IPS-18c (cell line): ENCODE data around the gene PAPOLB.

Experiments
- H3K4me3 ChIP-seq: 2 replicates; pipeline ENCODE4 v1.7.0; 2013; ENCODE audit warnings: low read depth, mild to moderate bottlenecking, low read length, moderate library complexity; ENCODE audit not compliant: insufficient read depth
- H3K9me3 ChIP-seq: one replicate; pipeline ENCODE4 v1.6.1; 2013; ENCODE audit warnings: mild to moderate bottlenecking, low read length, moderate library complexity; ENCODE audit not compliant: control insufficient read depth, insufficient read depth

The PAPOLB gene

DNA sequence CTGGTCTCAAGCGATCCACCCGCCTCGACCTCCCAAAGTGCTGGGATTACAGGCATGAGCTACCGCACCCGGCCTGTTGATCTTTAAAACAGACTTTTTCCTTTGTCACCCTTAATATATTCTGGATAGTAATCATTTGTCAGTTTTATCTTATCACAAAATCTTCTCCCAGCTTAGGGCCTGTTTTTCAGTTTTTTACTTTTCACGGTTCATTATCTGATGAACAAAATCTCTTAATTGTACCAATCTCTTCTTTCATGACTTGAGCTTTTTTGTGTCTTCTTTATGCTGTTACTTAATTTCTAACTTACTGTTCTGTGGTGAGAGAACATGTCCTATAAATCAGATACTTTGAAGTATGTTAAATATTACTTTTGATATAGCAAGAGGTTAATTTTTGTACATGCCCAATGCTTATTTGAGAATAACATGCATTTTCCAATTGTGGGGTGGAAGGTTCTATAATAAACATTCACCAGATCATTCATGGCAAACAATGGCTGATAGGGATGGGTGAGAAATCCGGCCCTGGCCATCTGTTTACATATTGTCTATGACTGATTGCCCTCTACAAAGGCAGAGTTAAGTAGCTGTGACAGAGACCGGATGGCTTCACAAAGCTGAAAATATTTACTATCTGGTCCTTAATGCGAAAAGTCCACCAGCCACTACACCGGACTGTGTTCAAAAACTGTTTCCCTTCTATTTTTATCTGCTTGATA, 5.3 kb downstream of the PAPOLB start:
- Histone ChIP-seq H3K9me3 (no peaks in the 10 kb centered on the region), H3K4me3 (no peak overlapping the region)

DNA sequence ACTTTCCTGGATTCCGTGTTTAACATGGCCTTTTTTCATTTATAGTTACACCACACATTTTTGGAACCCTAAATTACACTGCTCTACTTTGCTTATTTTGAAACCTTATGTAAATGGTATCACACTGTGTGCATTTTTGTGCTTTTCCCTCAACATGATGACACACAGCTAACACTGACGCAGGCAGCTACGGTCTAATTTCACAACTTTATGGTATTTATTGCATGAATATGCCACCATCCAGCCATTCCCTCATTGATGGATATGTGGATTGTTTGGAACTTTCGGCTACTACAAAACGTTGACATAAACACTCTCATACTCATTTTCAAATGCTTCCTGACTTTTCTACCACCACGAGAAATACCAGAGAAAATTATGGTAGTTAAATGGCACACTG, 6.9 kb downstream of the PAPOLB start:
- H3K4me3 ChIP-seq, result no peak overlapping the region
- H3K9me3 ChIP-seq, result no peaks in the 10 kb centered on the region

DNA sequence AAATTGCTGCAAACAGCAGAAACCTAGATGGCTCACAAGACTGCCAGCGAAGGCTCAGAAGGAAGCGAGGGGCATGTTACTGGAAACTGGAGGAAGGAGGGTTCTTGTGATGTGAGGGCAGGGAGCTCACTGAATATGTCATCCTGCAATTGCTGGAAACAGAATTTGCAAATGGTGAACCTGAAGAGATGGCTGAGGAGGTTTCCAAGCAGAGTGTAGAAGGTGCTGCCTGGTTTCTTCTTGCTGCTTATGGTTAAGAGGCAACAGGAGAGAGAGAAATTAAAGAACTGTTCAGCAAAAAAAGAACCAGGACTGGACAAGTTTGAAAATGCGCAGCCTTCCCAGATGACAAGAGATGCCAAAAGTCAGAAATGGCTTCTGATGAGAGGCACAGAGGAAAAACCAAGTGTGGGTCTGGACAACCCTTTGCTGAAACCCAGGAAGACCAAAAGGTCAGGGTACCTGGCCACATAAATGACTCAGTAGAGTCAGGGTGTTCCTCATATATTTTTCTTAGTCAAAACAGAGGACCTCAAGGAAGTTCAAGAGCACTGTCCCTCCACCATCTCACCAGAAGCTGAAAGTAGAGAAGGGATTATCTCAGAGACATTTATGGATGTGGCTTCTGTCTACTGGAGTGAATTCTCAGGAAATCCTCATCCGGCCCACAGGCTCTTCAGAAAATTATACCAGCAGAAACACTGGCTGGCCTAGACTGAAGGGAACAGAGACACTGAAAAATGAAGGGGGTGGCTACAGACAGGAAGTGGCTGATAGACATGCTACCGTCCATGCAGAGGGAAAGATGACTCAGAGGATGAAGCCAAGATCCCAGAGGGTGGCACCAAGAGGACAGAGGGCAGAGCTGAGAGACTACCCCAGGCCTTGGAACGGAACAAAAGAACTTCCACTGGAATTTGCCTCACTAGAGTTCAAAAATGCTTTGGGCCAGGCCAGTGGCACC, 10.1 kb downstream of the PAPOLB start:
- Histone ChIP-seq H3K9me3 (no peaks in the 10 kb centered on the region), H3K4me3 (no peak overlapping the region)

DNA sequence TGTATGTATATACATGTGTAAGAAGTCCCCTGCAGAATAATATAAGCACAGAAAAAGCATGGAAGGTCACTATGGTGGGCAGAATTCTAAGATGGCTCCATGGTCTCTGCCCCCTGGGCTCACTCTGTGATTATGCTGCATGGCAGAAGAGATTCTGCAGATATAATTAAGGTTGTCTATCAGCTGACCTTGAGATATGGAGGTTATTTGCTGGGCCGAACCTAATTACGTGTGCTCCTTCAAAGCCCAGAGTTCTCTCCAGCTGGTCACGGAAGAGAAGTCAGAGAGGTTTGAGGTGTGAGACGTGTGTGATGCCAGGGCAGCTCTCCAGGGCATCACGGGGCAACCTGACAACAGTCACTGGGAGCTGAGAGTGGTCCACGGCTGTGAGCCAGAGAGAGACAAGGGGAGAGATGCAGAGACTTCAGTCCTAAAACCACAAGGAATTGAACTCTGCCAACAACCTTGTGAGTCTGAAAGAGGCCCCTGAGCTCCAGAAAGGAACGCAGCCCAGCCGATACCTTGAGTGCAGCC, 11.5 kb downstream of the PAPOLB start:
- Histone ChIP-seq H3K9me3 (no peaks in the 10 kb centered on the region), H3K4me3 (no peak overlapping the region)

DNA sequence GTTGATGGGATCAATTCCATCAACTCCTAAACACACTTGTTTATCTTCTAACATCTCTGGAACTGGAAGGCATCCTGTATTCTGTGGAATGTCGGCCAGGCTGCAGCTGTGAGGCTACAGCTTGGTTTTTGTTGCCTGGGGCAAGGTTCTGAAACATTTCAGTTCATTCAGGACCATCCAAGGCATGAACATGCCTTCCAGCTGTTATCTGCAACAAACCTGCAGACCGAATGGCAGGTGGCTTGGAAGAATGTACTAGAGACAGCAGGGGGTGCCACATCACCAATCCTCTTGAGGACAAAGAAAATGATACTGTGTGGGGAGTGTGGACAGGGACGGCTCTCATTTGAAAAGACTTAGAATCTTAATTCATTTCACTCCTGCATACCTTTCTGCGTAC, 12.4 kb downstream of the PAPOLB start:
- Histone ChIP-seq H3K9me3 (no peaks in the 10 kb centered on the region), H3K4me3 (no peak overlapping the region)

DNA sequence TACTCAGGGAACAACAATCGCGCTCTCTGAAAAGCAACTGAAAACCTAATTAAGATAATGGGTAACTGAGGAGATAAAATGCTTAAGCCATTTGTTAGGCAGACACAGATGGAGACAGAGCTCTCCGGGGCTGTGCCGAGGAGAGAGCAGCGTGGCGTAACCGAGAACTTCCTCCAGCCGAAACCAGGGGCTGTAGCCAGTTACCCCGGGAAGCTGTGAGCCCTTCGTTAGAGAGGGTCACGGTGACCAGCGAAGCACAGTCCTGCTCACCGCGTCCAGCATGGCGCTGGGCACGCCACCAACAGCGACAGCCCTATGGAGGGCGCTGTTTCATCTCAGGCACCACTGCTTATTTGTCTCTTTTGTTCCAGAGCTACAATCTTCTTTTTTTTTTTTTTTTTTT, 16.1 kb downstream of the PAPOLB start:
- H3K9me3 ChIP-seq, result no peaks in the 10 kb centered on the region
- H3K4me3 ChIP-seq, result no peak overlapping the region

DNA sequence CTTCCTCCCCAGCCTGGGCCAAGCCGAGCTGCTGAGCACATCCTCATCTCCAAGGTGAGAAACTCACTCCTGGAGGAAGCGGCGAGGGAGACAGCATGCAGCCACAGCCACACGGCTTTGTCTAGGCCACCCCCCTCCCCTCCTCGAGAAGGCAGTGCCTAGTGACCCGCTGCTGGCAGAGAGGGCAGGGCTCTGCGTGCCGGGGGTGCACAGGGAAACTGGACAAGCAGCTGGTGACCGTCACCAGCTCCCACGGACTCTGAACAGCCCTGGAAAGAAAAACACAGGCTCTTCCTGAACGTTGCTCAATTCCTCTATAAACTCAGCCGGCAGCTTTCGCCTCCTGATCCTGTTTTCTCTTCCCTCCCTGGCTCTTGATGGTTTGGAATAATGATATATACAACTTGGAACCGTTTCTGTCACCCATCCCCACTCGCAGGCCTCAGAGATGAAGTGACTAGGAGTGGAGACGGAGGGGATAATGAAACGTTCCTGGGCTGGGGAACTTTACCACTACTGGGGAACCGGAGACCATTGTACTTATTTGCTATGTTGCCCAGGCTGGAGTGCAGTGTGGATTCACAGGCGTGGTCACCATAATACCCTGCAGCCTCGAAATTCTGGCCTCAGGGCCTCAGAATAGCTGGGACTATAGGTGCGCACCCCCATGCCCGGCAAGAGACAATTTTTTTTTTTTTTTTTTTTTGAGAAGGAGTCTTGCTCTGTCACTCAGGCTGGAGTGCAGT, 19.3 kb downstream of the PAPOLB start:
- H3K4me3 ChIP-seq, result no peak overlapping the region
- H3K9me3 ChIP-seq, result no peaks in the 10 kb centered on the region

DNA sequence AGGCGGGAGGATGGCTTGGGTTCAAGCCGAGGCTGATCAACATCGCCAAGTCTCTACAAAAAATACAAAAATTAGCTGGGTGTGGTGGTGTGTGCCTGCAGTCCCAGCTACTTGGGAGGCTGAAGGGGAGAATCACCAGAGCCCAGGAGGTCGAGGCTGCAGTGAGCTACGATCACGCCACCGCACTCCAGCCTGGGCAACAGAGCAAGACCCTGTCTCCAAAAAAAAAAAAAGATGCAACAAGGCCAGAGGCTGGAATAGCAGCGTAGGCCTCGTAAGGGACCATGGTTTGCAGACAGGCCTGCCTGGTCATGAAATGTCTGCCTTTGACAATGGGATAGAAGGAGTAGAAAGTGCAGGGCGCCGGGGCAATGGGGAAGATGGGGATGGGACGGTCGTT, 20.0 kb downstream of the PAPOLB start:
- H3K4me3 ChIP-seq, result no peak overlapping the region

DNA sequence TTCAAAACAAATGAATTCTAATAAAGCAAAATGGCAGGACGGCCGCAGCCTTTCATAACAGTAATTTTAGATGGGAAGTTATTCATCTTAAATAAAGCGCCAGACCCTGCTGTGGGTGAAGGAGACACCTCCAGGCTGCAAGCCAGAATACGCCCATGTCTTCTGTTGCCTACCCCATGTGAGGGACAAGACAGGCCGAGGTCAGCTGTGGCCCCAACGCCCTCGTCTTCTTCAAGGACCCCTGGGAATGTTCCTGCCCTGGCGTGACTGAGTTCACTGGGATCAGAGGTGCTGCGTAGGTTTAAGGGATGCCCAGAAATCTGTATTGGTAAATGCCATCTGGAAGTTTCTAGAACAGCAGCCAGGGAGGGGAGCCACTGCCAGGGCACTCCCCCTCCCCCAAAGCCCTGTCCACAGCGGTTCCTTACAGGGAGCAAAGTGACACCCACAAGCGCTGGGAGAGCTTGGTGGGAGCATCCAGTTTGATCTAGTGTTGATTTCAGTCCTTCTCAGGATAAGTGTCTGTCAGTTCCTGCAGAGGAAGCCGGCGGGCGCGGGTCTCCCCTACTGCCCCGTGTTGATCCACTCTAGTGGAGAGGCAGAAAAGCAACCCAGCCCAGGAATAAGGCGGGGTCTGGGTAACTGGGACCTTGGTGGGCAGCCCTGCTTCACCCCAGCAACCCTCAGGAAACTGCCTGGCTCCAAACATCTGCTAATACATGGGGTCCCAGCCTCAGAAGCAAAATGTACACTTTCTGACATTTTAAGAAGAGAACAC, 20.6 kb downstream of the PAPOLB start:
- H3K4me3 ChIP-seq, result no peak overlapping the region
- H3K9me3 ChIP-seq, result no peaks in the 10 kb centered on the region

More for the DNA sequence above, 20.0 kb downstream of the PAPOLB start:
- H3K9me3 ChIP-seq, result no peaks in the 10 kb centered on the region

DNA sequence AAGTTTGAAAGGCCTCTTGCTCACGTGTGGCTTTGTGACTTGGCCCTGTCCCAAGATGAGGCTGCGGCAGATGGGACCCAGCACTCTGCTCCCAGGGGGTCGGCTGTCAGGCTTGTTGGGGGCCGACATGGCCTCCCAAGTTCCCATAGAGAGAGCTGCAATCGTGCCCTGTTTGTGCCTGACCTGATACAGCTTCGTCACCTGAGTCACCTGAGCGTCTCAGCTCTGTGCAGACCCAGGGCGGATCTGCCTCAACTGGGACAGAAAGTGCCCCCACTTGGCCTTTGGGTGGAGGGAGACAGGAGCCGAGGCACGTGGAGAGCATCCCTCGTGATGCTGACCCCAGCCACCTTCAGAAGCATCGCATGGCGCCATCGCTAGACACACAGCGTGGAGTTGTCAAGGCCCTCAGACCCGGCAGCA, 21.7 kb downstream of the PAPOLB start:
- Histone ChIP-seq H3K9me3 (no peaks in the 10 kb centered on the region), H3K4me3 (no peak overlapping the region)

DNA sequence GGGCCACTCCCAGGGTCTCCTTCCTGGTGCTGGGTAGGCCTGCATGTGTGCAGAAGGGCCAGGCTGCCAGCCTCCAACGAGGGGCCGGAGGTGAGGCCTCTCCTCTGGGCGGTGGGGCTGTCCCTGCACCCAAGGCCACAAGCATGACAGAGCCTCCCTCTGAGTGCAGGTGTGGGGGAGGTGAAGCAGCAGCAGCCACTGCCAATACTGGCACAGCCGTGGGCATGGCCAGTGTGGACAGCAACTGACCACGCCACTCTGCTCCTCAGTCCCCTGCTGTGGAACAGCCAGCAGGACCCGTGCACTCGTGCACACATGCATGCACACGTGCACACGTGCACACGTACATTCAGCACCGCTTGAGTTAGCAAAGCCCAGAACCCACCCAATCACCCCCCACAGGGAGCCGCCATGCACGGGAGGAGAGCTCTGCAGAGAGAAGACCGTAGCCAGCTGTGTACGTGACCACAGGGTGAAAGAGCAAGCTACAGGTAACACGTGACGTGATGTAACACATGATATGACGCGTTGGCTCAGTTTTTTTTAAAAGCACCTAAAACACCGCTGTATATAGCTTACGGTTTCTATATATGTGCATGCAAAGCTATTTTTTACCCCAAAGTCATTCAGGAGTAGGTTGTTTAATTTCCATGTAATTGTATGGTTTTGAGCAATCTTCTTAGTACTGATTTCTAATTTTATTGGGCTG, 23.1 kb downstream of the PAPOLB start:
- Histone ChIP-seq H3K9me3 (no peaks in the 10 kb centered on the region), H3K4me3 (no peak overlapping the region)

DNA sequence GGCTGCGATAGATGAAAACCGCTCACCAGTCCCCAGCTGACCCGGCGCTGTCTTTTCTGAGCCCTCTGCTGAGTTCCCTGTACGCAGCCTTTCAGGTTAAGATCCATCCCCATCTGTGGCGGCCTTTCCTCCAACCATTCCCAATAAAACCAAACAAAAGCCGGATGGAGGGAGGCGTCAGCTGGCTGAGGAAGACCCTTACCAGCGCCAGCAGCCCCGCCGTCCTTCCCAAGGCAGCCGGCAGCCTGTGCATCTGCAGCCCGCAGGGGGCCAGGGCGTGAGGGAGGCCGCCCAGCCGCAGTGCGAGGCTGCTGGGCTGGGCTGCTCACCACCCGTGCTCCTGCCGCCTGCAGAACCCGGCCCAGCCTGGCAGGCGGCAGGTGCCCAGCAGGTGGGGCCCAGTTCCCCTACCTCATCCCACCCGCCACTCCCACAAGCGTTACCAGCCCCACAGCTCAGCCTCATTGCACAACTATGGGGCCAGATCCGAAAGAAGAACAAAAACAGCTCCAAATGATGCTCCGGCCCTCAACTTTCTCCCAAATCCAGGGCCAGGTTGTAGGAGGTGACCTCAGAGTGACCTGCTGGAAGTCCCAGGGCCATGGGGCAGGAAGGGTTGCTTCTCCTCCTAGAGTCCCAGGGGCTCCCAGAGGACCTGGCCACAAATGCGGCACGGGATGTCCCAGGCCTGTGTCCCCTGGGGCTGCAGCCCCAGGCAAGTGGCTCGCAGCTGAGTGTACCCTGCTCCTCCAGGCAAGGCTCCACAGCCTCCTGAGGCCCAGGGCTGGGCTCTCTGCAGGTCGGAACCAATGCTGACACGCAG, 23.8 kb downstream of the PAPOLB start:
- no peaks in the 10 kb centered on the region for H3K9me3 ChIP-seq
- no peak overlapping the region for H3K4me3 ChIP-seq

DNA sequence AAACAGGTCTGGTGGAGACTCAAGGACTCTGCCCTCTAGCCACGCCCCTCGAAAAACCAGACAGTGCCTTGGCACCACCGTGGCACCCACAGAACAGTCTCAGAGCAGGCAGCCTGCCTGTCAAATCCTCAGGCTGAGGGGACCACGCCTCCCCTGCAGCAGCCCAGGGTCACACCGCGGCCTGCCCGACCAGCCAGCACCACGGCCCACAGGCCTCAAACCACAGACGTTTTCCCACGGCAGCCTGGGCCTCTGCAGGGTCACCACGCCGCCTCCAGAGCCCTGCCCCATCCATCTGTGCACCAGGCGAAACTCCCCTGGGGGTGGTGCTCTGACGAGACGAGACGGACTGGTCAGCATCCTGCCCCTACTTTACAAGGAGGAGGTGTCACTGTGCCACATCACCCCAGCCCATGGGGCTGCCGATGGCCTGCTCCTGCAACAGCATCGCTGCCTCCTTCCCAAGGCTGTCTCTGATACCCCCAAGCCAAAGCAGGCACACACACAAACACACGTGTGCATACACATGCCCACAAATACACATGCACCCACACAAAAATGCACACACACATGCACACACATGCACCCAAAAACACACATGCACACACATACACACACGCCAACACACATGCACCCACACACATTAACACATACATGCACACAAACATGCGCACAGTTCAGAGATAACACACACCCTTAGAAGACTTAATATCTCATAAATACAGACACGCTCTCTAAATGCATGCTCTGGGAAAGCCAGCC, 24.6 kb downstream of the PAPOLB start:
- Histone ChIP-seq H3K4me3 (no peak overlapping the region), H3K9me3 (no peaks in the 10 kb centered on the region)

DNA sequence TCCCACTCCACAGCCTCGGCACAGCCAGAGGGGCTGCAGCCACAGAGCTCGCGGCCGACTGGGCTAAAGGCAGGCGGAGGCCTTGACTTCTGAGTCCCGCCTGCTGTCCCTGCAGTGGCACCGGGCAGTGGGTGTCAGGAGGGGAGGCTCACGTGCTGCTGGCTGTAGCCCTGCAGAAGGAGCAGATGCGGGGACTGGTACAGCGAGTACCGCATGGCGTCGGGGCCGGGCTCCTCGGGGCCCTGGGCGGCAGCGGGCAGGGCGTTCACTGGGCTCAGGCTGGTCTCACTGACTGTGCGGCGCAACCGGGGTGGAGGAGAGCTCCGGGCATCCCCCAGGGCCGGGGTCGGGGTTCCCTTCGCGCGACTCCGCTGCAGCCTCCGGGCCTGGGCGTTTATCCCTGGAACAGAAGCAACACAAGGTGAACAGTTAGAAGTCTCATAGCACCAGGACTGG, 25.6 kb downstream of the PAPOLB start:
- Histone ChIP-seq H3K4me3 (no peak overlapping the region), H3K9me3 (no peaks in the 10 kb centered on the region)
